SU-DHL-6 (cell line): ENCODE data around the gene URAD.
"Not testable (repeated sequence)": the region's sequence is repeated elsewhere in the genome, so short reads cannot be mapped to it uniquely, and the experiment has no call there.

Experiments
- H2AFZ ChIP-seq: fragments of 200-600 bp; sonication (generic); 2 replicates; pipeline ENCODE4 v1.6.1; 2014; ENCODE audit warnings: low read depth, mild to moderate bottlenecking, moderate library complexity, mixed read lengths, antibody characterized with exemption, low read length; ENCODE audit not compliant: severe bottlenecking
- H3F3A ChIP-seq: fragments of 200-600 bp; shearing (Covaris generic); 2 replicates; pipeline ENCODE4 v1.6.0; 2016; ENCODE audit warnings: antibody characterized with exemption, mild to moderate bottlenecking; ENCODE audit not compliant: insufficient read depth
- H3K27ac ChIP-seq: fragments of 200-600 bp; sonication (generic); 2 replicates; pipeline ENCODE4 v1.5.1; 2016; ENCODE audit warnings: low read depth, mild to moderate bottlenecking, low read length, moderate library complexity, mixed read lengths
- H3K27me3 ChIP-seq: fragments of 200-600 bp; sonication (generic), shearing (Covaris generic); 2 replicates; pipeline ENCODE4 v1.6.0; 2014; ENCODE audit warnings: mild to moderate bottlenecking, low read length
- H3K36me3 ChIP-seq: fragments of 200-600 bp; sonication (generic); 2 replicates; pipeline ENCODE4 v1.6.1; 2014; ENCODE audit warnings: mild to moderate bottlenecking, low read length, mixed read lengths
- H3K4me2 ChIP-seq: fragments of 300-600, 200-600 bp; shearing (Covaris generic), sonication (generic); 2 replicates; pipeline ENCODE4 v1.6.0; 2014; ENCODE audit warnings: low read length, low read depth, mild to moderate bottlenecking; ENCODE audit not compliant: poor library complexity, severe bottlenecking
- H3K4me3 ChIP-seq: fragments of 200-600 bp; sonication (generic); 2 replicates; pipeline ENCODE4 v1.5.1; 2014; ENCODE audit warnings: antibody characterized with exemption, low read length, mild to moderate bottlenecking, mixed read lengths; ENCODE audit not compliant: insufficient read depth, poor library complexity, severe bottlenecking
- H3K79me2 ChIP-seq: fragments of 200-600 bp; sonication (generic); 2 replicates; pipeline ENCODE4 v1.6.1; 2014; ENCODE audit warnings: mild to moderate bottlenecking, low read length, moderate library complexity; ENCODE audit not compliant: insufficient read depth
- H3K9ac ChIP-seq: fragments of 200-600 bp; sonication (generic); 2 replicates; pipeline ENCODE4 v1.7.0; 2014; ENCODE audit warnings: mild to moderate bottlenecking, low read length
- H3K9me2 ChIP-seq: fragments of 200-600 bp; sonication (generic); replicated peaks from 2 replicates; pipeline ENCODE4 v1.6.1; 2014; ENCODE audit warnings: low read length; ENCODE audit not compliant: insufficient read depth
- H3K9me3 ChIP-seq: fragments of 200-600 bp; sonication (generic); 2 replicates; pipeline ENCODE4 v1.6.1; 2014; ENCODE audit warnings: low read length, mixed read lengths; ENCODE audit not compliant: insufficient read depth
- H4K20me1 ChIP-seq: fragments of 200-600 bp; sonication (generic); 2 replicates; pipeline ENCODE4 v1.6.1; 2014; ENCODE audit warnings: low read depth, mild to moderate bottlenecking, antibody characterized with exemption, low read length, moderate library complexity, mixed read lengths
- EZH2phosphoT487 ChIP-seq: fragments of 200-600 bp; sonication (generic), shearing (Covaris generic); conservative IDR thresholded peaks from 2 replicates; pipeline ENCODE4 v1.6.1; 2018; ENCODE audit warnings: mild to moderate bottlenecking, antibody characterized with exemption, low read length, moderate library complexity, mixed read lengths
- TF ChIP-seq, protein P1 (sequence below): fragments of 200-600 bp; sonication (generic); IDR thresholded peaks from one replicate; pipeline ENCODE4 v1.5.1; 2017; ENCODE audit warnings: antibody characterized with exemption, mild to moderate bottlenecking, low read length, moderate library complexity; ENCODE audit not compliant: insufficient read depth, poor library complexity, severe bottlenecking

Gene URAD

GRCh38 chr13:27964741-27965323, 23.7 kb downstream of the URAD start:
- Histone ChIP-seq H3F3A (no peaks in the 10 kb centered on the region), H3K9me3 (no peaks in the 10 kb centered on the region), H3K27ac (no peak overlapping the region), H3K9ac (no peak overlapping the region), H4K20me1 (no peaks in the 10 kb centered on the region), H3K4me3 (no peak overlapping the region), H2AFZ (no peak overlapping the region), H3K9me2 (no peaks in the 10 kb centered on the region), H3K79me2 (no peaks in the 10 kb centered on the region), H3K27me3 (no peaks in the 10 kb centered on the region), H3K4me2 (no peak overlapping the region), H3K36me3 (no peaks in the 10 kb centered on the region)
- TF ChIP-seq EZH2phosphoT487, result no peak
- TF ChIP-seq, protein P1, sequence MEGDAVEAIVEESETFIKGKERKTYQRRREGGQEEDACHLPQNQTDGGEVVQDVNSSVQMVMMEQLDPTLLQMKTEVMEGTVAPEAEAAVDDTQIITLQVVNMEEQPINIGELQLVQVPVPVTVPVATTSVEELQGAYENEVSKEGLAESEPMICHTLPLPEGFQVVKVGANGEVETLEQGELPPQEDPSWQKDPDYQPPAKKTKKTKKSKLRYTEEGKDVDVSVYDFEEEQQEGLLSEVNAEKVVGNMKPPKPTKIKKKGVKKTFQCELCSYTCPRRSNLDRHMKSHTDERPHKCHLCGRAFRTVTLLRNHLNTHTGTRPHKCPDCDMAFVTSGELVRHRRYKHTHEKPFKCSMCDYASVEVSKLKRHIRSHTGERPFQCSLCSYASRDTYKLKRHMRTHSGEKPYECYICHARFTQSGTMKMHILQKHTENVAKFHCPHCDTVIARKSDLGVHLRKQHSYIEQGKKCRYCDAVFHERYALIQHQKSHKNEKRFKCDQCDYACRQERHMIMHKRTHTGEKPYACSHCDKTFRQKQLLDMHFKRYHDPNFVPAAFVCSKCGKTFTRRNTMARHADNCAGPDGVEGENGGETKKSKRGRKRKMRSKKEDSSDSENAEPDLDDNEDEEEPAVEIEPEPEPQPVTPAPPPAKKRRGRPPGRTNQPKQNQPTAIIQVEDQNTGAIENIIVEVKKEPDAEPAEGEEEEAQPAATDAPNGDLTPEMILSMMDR, result no peak

- not testable (repeated sequence) for H3K9ac ChIP-seq, H3K27me3 ChIP-seq, H3K9me3 ChIP-seq, H3K4me3 ChIP-seq, H2AFZ ChIP-seq, H3F3A ChIP-seq, H3K79me2 ChIP-seq, H3K36me3 ChIP-seq, H4K20me1 ChIP-seq, H3K4me2 ChIP-seq, H3K27ac ChIP-seq, H3K9me2 ChIP-seq
Measured at GRCh38 chr13:27964206-27964605, 24.3 kb downstream of the URAD start.

- Histone ChIP-seq H2AFZ (no peak overlapping the region), H3F3A (no peaks in the 10 kb centered on the region), H4K20me1 (no peaks in the 10 kb centered on the region), H3K9ac (no peak overlapping the region), H3K27me3 (no peaks in the 10 kb centered on the region), H3K4me2 (no peak overlapping the region), H3K79me2 (no peaks in the 10 kb centered on the region), H3K27ac (no peak overlapping the region), H3K9me3 (no peaks in the 10 kb centered on the region), H3K9me2 (no peaks in the 10 kb centered on the region), H3K4me3 (no peak overlapping the region), H3K36me3 (no peaks in the 10 kb centered on the region)
- no peak for TF ChIP-seq EZH2phosphoT487
- TF ChIP-seq, protein P1, result no peak
Measured at GRCh38 chr13:27963491-27963890, 25.0 kb downstream of the URAD start.

- H3K9me2 ChIP-seq, result no peaks in the 10 kb centered on the region
- H3K9ac ChIP-seq, result no peak overlapping the region
- H3K79me2 ChIP-seq, result no peaks in the 10 kb centered on the region
- H3K9me3 ChIP-seq, result no peaks in the 10 kb centered on the region
- H3K4me3 ChIP-seq, result no peak overlapping the region
- no peaks in the 10 kb centered on the region for H4K20me1 ChIP-seq
- no peaks in the 10 kb centered on the region for H3F3A ChIP-seq
- H3K27me3 ChIP-seq, result no peaks in the 10 kb centered on the region
- no peak overlapping the region for H2AFZ ChIP-seq
- no peak for TF ChIP-seq EZH2phosphoT487
- TF ChIP-seq, protein P1, result no peak
- no peak overlapping the region for H3K4me2 ChIP-seq
- H3K27ac ChIP-seq, result no peak overlapping the region
- no peaks in the 10 kb centered on the region for H3K36me3 ChIP-seq
Measured at GRCh38 chr13:27962982-27963381, 25.5 kb downstream of the URAD start.
